ENCODE results near the gene WDR37.

DNA sequence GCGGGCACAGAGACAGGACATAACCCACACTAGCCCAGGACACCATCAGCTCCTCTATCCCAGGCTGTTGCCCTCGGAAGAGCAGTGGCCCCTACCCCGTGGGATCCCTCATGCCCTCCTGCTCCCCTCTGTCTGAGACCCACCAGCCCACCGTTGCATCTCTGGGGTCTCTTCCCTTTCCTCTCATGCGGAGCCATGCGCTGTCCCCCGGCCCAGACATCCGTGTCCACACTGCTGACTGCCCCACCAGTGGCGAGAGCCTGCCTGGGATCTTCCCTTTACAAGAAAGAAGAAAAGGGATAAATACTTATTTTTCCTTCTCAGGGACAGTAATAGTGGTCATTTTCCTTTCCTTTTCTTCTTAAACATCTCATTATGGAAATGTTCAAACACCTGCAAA, 115.4 kb downstream of the WDR37 start:
- TF ChIP-seq CTCF (IDR thresholded peaks at IDR 0.05) (no peak), POLR2A (IDR thresholded peaks at IDR 0.05) (no peak)
